Adrenal gland (tissue), 12 donors: ENCODE data around the gene PLEKHA6. TPM values are rescaled to one million over a fixed set of nuclear protein-coding genes. Genes with fewer than 3 reads are reported as not detected.

ENCODE experiments used
- DNase-seq, 7 donors: peaks; one replicate each; pipeline ENCODE4 v3.0.0-alpha.2; 2019 to 2020
- H3K27ac ChIP-seq, 5 donors: fragments of 200-600 bp; sonication (generic) in 4 of 5; 1 replicate in 3 of 5; 2 replicates in 2 of 5; pipeline versions ENCODE4 v1.5.1 to v1.8.0; 2016 to 2020; ENCODE audit warnings: mild to moderate bottlenecking in 1 of 5
- H3K27me3 ChIP-seq: fragments of 200-600 bp; 2 replicates; pipeline ENCODE4 v1.8.0; 2021
- H3K36me3 ChIP-seq, 2 donors: fragments of 200-600 bp; replicated peaks in 1 of 2; 1 replicate in 1 of 2; 2 replicates in 1 of 2; pipeline versions ENCODE4 v1.5.1 to v1.8.0; 2018 to 2022
- H3K4me1 ChIP-seq, 2 donors: fragments of 200-600 bp; replicated peaks in 1 of 2; 1 replicate in 1 of 2; 2 replicates in 1 of 2; pipeline versions ENCODE4 v1.5.1 to v1.8.0; 2018 to 2021
- H3K4me3 ChIP-seq, 4 donors: fragments of 200-600 bp; sonication (generic) in 3 of 4; one replicate each; pipeline ENCODE4 v1.5.1; 2016 to 2018
- H3K9me3 ChIP-seq, 3 donors: fragments of 200-600 bp; sonication (generic) in 1 of 3; replicated peaks in 1 of 3; 1 replicate in 2 of 3; 2 replicates in 1 of 3; pipeline versions ENCODE4 v1.5.1 to v1.8.0; 2016 to 2021
- POLR2A ChIP-seq, 2 donors: fragments of 450-650 bp; IDR thresholded peaks; one replicate each; pipeline ENCODE4 v1.6.1; 2017; ENCODE audit warnings: antibody characterized with exemption in 2 of 2, mild to moderate bottlenecking in 2 of 2, moderate library complexity in 1 of 2
- WGBS, 4 donors: extraction: QIAGEN DNeasy Blood & Tissue Kit in 2 of 4; methylation state at CpG; one replicate each; pipeline versions ENCODE4 v1.1.5 to v1.1.7; 2013 to 2017; 5-methylcytosine and 5-hydroxymethylcytosine counted together
- intact Hi-C, 2 donors: fragments of 100-400 bp; cut with DNase I; formaldehyde crosslinking; loops; one replicate each; pipeline versions ENCODE4 v1.14.1 to v1.15.0; 2022 to 2023
- polyA plus RNA-seq, 3 donors: library from polyadenylated mRNA; stranded (reverse); fragments of 200-250 nt in 2 of 3; fragments of 350-450 nt in 1 of 3; fragmentation: Illumina TruSeq in 1 of 3; extraction: RNeasy Lipid Tissue Mini Kit (QIAGEN cat#74804) in 1 of 3; gene quantifications; one replicate each; pipeline ENCODE4 v1.2.3, GENCODE V29; 2013 to 2014
- total RNA-seq, 9 donors: library from RNA; depleted of rRNA in 4 of 9; stranded (reverse); fragments of >200 nt in 4 of 9; fragments of 120-200 nt in 1 of 9; fragmentation: NEBNext Ultra II Directional in 1 of 9; extraction: Animal tissue kit (Norgen Biotek cat#: 25700) in 1 of 9; gene quantifications; one replicate each; pipeline versions ENCODE4 v1.1.0 to v1.2.4, GENCODE V29; 2013 to 2023
- TF ChIP-seq, protein P1 (sequence below), 6 experiments: fragments of 450-650 bp in 4 of 6; fragments of 200-600 bp in 2 of 6; sonication (generic) in 1 of 6; IDR thresholded peaks; 1 replicate in 5 of 6; 2 replicates in 1 of 6; pipeline versions ENCODE4 v1.5.1 to v1.8.0; 2016 to 2021; ENCODE audit warnings: antibody characterized with exemption in 6 of 6, mild to moderate bottlenecking in 2 of 6, moderate library complexity in 1 of 6
- donor health status: healthy with polysubstance abuse.
- donor health status: Bipolar disorder and iron deficiency.
- donor health status: DM: yes; HTN: yes; CAD: no.
- donor health status: DM: no; HTN: no; CAD: no.
- donor health status: DM: no; HTN: no; CAD: no.
- donor health status: DM: yes; HTN: yes; CAD: no.

Gene PLEKHA6
- total and polyA plus RNA-seq, 12 donors, result 2.2 to 13.8 (median 5.1) TPM

DNA sequence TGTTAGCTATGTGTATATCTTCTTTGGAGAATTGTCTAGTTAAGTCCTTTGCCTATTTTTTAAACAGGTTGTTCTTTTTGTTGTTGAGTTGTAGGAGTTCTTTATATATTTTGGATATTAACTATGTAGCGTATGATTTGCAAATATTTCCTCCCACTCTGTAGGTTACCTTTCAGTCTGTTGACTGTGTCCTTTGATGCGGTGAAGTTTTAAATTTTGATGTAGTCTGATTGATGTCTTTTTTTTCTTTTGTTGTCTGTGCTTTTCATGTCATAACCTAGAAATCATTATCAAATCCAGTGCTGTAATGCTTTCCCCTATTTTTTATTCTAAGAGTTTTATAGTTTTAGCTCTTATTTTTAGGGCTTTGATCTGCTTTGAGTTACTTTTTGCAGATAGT is 154.8 kb downstream of the PLEKHA6 start:
- Histone ChIP-seq H3K4me1 (no peaks in the 10 kb centered on the region), H3K36me3 (no peaks in the 10 kb centered on the region), H3K9me3 (no peaks in the 10 kb centered on the region), H3K27ac (no peak overlapping the region), H3K4me3 (no peak overlapping the region), H3K27me3 (peaks cover 5% of the 10 kb centered on the region)
- 85 to 90% (median 89%) methylated on average over 2 of the region's 2 CpGs for WGBS, 4 donors
- DNase-seq, result no peak
- intact Hi-C loops, result loop anchor here (5.0 to 10.0 kb wide), 3 partner anchors 43 to 340 kb away; partner anchors contain the start of gene SNRPE (in 1 of the 2)
- TF ChIP-seq, protein P1, sequence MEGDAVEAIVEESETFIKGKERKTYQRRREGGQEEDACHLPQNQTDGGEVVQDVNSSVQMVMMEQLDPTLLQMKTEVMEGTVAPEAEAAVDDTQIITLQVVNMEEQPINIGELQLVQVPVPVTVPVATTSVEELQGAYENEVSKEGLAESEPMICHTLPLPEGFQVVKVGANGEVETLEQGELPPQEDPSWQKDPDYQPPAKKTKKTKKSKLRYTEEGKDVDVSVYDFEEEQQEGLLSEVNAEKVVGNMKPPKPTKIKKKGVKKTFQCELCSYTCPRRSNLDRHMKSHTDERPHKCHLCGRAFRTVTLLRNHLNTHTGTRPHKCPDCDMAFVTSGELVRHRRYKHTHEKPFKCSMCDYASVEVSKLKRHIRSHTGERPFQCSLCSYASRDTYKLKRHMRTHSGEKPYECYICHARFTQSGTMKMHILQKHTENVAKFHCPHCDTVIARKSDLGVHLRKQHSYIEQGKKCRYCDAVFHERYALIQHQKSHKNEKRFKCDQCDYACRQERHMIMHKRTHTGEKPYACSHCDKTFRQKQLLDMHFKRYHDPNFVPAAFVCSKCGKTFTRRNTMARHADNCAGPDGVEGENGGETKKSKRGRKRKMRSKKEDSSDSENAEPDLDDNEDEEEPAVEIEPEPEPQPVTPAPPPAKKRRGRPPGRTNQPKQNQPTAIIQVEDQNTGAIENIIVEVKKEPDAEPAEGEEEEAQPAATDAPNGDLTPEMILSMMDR (IDR thresholded peaks at IDR 0.05), result no peak
- no peak for TF ChIP-seq POLR2A (IDR thresholded peaks at IDR 0.05)

GRCh38 chr1:204203206-204203767 is 156.4 kb downstream of the PLEKHA6 start:
- TF ChIP-seq, protein P1 (IDR thresholded peaks at IDR 0.05), result no peak
- TF ChIP-seq POLR2A (IDR thresholded peaks at IDR 0.05), result no peak
- intact Hi-C loops, result loop anchor here (5.0 to 10.0 kb wide), 3 partner anchors 41 to 338 kb away; partner anchors contain the start of gene SNRPE (in 1 of the 2)
- Histone ChIP-seq H3K9me3 (no peaks in the 10 kb centered on the region), H3K27me3 (peaks cover 5% of the 10 kb centered on the region), H3K27ac (no peak overlapping the region), H3K4me3 (no peak overlapping the region), H3K4me1 (no peaks in the 10 kb centered on the region), H3K36me3 (no peaks in the 10 kb centered on the region)
- no peak for DNase-seq
- WGBS, 4 donors, result 80 to 86% (median 85%) methylated on average over 4 to 5 of the region's 5 CpGs

GRCh38 chr1:204202481-204202880 is 157.2 kb downstream of the PLEKHA6 start:
- Histone ChIP-seq H3K27ac (no peak overlapping the region), H3K36me3 (no peaks in the 10 kb centered on the region), H3K4me1 (no peaks in the 10 kb centered on the region), H3K4me3 (no peak overlapping the region), H3K27me3 (peaks cover 5% of the 10 kb centered on the region), H3K9me3 (no peaks in the 10 kb centered on the region)
- TF ChIP-seq POLR2A (IDR thresholded peaks at IDR 0.05), result no peak
- TF ChIP-seq, protein P1 (IDR thresholded peaks at IDR 0.05), result no peak
- 73 to 87% (median 84%) methylated on average over 4 of the region's 4 CpGs for WGBS, 4 donors
- no peak for DNase-seq
- intact Hi-C loops, result loop anchor here (5.0 to 10.0 kb wide), 3 partner anchors 40 to 338 kb away; partner anchors contain the start of gene SNRPE (in 1 of the 2)

DNA sequence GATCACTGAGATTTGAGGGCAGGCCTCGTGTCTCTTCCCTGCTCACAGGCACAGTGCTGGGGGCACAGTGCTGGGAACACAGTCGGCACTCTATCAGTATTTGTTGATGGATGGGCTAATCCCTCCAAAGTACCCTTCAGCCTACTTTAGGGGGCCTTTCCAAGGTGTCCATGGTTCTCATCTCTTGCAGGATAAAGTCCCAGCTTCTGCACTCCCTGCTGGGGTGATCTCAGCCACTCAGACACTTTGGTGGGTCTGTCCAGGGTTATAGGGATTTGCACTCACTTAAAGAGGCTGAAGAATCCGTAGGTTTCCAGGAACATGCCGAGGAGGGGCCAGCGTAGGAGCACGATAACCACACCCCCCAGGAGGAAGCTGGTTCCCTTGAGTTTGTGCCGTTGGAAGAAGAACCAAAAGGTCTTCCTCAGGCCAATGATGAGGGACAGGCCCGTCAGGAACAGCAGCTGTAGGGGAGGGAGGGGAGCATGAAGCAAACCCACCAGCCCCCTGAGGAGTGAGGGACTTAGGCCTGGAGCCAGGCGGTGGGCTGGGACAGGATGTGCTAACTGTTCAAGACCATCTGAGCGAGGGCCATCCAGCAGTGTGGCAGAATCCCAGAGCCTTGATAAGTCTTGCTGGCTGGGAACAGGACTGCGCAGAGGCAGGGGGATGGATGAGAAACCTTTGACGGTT is 158.2 kb downstream of the PLEKHA6 start:
- intact Hi-C loops, result loop anchor here (5.0 to 10.0 kb wide), 3 partner anchors 39 to 337 kb away; partner anchors contain the start of gene SNRPE (in 1 of the 2)
- H3K9me3 ChIP-seq, result no peaks in the 10 kb centered on the region
- DNase-seq, result no peak
- no peaks in the 10 kb centered on the region for H3K36me3 ChIP-seq
- TF ChIP-seq POLR2A (IDR thresholded peaks at IDR 0.05), result no peak
- TF ChIP-seq, protein P1 (IDR thresholded peaks at IDR 0.05), result no peak
- H3K4me3 ChIP-seq, result no peak overlapping the region
- 81 to 89% (median 84%) methylated on average over 10 to 12 of the region's 12 CpGs for WGBS, 4 donors
- no peak overlapping the region for H3K27ac ChIP-seq
- no peaks in the 10 kb centered on the region for H3K4me1 ChIP-seq
- peaks cover 5% of the 10 kb centered on the region for H3K27me3 ChIP-seq
